NCI-H524 treated with DMSO at 0.1 percent for 48 hours (cell line): ENCODE data around the gene PCDHGA1.

Experiments
- DNase-seq: peaks from one replicate; lab custom pipeline; 2025; lab: John Stamatoyannopoulos, UW

The PCDHGA1 gene

GRCh38 chr5:141514330-141515133 is 184.2 kb downstream of the PCDHGA1 start:
- DNase-seq, result no peak

- DNase-seq, result no peak
These were observed 184.8 kb downstream of the PCDHGA1 start for GRCh38 chr5:141515141-141515540.

DNA sequence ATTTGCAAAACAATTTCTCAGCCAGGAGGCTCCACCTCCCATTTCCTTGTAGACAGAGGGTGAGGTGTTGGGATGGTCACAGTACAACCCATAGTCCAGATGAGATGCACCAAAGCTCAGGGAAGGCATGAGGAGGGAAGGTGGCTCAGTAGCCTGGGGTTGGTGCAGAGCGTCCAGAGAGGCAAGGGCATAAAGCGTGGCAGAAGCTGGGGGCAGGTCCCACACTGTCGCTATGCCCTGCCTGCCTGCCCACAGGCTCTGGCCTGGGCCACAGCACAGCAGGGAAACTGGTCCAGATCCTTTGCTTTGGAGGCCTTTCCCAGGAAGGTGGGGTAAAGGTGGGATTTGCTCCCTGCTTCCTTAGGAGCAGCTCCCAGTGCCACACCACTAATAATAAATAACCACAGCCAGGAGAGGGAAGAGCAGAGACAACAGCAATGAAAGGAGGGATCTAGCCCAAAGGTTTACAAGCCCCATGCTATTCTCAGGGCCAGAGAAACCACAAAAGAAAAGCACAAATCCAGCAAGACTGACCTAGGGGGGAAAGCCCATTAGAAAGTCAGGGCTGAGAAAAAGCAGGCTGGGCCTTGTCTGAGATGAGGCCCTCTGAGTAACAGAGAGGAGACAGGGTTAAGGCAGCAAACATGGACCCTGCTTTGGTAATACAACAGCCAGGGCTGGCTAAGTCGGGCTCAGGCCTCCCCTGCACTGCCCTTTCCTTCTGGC is 185.8 kb downstream of the PCDHGA1 start:
- no peak for DNase-seq

DNA sequence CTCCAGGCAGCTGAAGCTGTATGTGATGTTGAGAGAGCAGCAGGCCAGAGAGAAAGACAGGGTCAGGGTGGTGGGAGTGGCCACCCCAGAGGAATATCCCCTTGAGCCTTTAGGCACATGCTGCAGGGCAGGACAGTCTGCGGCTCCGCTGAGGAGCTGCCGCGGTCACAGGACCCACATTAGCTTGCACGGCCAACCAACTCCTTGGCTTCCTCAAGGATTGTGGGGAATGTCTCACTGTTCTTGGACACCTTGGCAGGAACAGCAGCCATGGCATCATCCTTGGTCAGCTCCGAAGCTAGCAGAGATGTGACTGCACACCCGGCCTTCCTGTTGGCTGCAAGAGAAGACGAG is 186.3 kb downstream of the PCDHGA1 start:
- no peak for DNase-seq

DNA sequence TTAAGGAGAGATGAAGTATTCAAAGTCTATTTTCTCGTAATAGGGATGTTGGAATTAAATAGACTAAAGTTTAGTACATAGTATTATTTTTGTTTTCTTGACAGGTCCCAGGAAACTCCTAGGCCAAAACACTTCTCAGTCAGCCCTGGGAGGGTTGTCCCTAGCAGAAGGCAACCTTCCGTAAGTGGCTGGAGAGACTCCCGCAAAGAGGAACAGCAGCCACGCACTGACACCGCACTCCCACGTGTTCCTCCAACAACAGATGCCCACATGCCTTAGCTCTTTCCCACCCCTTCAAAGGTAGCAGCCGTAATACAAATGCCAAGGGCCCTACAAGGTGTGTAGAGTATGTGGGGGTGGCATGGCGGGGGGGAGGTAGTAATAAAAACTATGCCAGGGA is 187.0 kb downstream of the PCDHGA1 start:
- DNase-seq, result no peak

DNA sequence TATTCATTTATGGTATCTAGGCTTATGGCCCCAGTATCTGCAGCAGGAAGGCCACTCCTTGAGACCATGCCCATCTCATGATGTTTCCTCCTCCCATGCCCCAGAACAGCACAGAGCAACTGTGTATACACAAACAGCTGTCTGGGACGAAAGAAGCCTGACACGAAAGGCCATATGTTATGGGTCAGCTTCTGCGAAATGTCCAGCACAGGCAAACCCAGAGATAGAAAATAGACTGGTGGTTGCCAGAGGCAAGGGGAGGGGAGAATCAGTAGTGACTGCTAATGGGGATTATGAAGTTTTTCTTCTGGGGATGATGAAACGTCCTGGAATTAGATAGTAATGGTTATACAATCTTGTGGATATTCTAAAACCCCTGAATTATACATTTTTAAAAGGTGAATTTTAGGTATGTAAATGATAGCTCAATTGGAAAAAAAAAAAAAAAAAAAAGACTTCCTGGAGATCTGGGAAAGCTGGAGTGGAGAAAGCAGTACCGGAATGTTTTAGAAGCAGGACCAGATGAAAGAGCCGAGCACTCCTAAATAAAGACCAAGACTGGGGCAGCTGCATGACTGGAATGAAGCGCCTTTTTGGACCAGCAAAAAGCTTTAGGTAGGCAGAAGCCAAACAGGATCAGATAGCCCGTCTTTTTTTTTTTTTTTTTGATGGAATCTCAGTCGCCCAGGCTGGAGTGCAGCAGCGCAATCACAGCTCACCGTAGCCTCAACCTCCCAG is 187.7 kb downstream of the PCDHGA1 start:
- DNase-seq, result no peak

DNA sequence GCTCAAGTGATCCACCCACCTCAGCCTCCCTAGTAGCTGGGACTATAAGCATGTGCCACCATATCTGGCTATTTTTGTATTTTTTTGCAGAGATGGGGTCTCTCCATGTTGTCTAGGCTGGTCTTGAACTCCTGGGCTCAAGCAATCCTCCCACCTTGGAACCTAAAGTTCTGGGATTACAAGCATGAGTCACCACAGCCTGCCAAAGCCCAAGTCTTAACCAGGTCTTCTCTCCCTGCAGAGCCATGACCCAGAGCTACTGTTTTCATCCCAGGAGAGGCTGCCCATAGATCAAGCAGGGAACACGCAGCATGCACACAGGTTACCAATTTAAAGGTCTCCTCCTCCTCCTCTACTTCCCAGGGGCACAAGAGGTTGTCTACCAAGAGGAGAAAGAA is 188.3 kb downstream of the PCDHGA1 start:
- DNase-seq, result no peak

GRCh38 chr5:141519605-141520565 is 189.6 kb downstream of the PCDHGA1 start:
- no peak for DNase-seq

- DNase-seq, result no peak
These were observed 191.0 kb downstream of the PCDHGA1 start for GRCh38 chr5:141521244-141521781.

- no peak for DNase-seq
These were observed 192.0 kb downstream of the PCDHGA1 start for GRCh38 chr5:141522301-141522700.

DNA sequence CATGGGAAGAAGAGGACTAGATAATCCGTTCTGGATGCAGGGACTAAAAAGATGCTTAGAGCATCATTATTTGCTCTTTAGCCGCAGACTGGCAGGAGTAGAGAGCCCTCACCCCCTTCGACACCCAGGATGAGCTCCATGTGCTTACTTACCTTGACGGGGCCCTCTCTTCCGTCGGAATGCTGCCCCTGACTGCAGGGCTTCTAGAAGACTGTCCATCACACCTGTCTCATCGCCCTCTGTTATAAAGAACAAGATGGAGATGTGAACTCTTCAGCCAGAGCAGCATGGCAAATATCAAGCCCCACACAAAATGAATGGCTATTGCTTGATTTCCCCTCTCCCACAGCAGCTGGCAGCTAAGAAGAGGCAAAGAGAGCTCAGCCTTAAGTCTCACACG is 193.7 kb downstream of the PCDHGA1 start:
- DNase-seq, result no peak

DNA sequence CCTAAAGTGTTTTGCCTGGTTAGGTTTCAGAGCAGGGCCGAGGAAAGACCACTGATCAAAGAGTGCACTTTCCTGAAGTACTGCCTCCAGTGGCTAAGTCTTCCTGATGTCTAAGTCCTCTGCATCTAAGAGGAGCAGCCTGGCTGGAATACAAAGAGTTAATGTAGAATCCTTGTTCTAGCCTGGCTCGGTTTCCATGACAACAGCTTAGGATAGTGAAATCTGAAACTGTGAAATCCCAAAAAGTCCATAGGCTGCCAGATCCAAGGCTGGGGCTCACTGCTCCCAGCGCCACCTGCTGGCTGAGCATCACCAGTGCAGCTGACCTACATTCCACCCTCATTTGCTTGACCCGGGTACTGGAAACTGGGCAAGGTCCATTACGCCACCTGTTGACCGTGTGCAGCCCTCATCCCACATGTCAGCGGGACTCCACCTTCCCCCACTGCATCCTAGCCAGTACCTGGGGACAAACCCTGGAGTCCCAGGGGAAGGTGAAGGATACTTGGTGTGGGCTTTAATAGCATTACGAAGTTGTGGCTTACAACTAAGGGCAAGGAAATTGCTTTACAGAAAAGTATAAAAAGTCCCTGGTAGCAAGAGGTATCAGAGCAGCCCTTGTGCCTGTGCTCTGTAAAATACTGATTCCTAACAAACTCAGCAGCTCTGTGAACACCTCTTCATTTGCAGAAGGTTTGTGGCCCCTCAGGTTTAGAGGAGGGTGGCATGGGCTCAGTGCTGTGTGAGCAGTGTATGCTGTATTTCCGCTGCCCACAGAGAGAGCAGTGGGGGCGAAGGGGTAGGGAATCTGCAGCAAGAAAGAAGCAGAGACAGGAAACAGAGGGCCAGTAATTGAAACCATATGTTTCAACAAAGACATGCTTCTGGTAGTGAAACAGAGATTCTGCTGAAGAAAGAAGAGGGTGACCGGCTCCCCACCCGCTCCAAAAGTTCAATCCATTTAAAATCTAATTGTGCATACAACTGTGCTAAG is 194.6 kb downstream of the PCDHGA1 start:
- DNase-seq, result peak; percentile 87

- DNase-seq, result no peak
These were observed 195.3 kb downstream of the PCDHGA1 start for GRCh38 chr5:141525653-141526052.

GRCh38 chr5:141527426-141527825 is 197.1 kb downstream of the PCDHGA1 start:
- no peak for DNase-seq

- DNase-seq, result no peak
These were observed 198.1 kb downstream of the PCDHGA1 start for GRCh38 chr5:141528291-141528984.

- DNase-seq, result no peak
These were observed 198.7 kb downstream of the PCDHGA1 start for GRCh38 chr5:141529002-141529401.

- DNase-seq, result no peak
These were observed 199.6 kb downstream of the PCDHGA1 start for GRCh38 chr5:141529873-141530272.

DNA sequence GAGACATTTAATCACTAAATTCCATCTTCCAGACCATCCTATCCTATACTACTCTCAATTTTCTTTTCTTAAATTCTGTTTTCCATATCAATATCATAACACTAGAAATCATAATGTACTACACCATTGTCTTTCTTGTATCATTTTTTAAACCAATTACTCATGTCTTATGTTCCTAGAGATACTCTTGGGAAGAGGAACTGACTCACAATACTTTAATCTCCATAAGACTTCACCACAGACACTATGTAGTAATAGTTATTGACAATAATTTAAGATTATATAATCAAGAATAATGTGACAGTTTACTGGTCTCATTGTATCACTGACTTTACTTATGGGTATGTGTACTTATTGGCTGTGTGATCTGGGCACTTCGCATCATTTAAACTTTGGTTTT is 202.4 kb downstream of the PCDHGA1 start:
- DNase-seq, result no peak

DNA sequence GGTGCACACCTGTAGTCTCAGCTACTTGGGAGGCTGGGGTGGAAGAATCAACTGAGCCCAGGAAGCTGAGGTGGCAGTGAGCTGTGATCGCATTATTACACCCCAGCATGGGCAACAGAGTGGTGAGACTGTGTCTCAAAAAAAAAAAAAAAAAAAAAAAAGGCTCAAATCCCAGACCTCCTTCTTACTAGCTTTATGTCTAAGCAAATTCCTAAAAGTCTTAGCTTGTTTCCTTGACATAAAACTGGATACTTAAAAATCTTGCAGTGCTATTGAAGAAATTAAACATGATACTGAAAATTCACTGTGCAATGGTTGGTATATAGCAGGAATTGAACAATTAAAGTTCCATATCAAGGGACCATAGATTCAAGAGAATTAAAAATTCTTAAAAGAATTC is 203.6 kb downstream of the PCDHGA1 start:
- no peak for DNase-seq
